Activated naive CD8-positive, alpha-beta T cell (primary cell): ENCODE measurements around the gene MYO7B.

ENCODE experiments used
- H3K27ac Mint-ChIP-seq: one replicate; pipeline ENCODE4 v1.8.0; 2021; ENCODE audit warnings: mixed read lengths
- H3K27me3 Mint-ChIP-seq: one replicate; pipeline ENCODE4 v1.8.0; 2021; ENCODE audit warnings: mixed read lengths
- H3K36me3 Mint-ChIP-seq: one replicate; pipeline ENCODE4 v1.8.0; 2021; ENCODE audit warnings: mixed read lengths
- H3K4me1 Mint-ChIP-seq: one replicate; pipeline ENCODE4 v1.8.0; 2021; ENCODE audit warnings: low read depth, mixed read lengths
- H3K4me3 Mint-ChIP-seq: one replicate; pipeline ENCODE4 v1.8.0; 2021; ENCODE audit warnings: mild to moderate bottlenecking, mixed read lengths
- H3K9me3 Mint-ChIP-seq: one replicate; pipeline ENCODE4 v1.8.0; 2021; ENCODE audit warnings: low read depth, mixed read lengths

MYO7B gene

GRCh38 chr2:127681288-127681804, 145.9 kb downstream of the MYO7B start:
- peaks cover 8% of the 10 kb centered on the region for H3K27me3 Mint-ChIP-seq
- no peaks in the 10 kb centered on the region for H3K36me3 Mint-ChIP-seq
- H3K9me3 Mint-ChIP-seq, result no peaks in the 10 kb centered on the region
- peaks cover 3% of the 10 kb centered on the region for H3K4me1 Mint-ChIP-seq
- no peak overlapping the region for H3K27ac Mint-ChIP-seq
- no peak overlapping the region for H3K4me3 Mint-ChIP-seq

DNA sequence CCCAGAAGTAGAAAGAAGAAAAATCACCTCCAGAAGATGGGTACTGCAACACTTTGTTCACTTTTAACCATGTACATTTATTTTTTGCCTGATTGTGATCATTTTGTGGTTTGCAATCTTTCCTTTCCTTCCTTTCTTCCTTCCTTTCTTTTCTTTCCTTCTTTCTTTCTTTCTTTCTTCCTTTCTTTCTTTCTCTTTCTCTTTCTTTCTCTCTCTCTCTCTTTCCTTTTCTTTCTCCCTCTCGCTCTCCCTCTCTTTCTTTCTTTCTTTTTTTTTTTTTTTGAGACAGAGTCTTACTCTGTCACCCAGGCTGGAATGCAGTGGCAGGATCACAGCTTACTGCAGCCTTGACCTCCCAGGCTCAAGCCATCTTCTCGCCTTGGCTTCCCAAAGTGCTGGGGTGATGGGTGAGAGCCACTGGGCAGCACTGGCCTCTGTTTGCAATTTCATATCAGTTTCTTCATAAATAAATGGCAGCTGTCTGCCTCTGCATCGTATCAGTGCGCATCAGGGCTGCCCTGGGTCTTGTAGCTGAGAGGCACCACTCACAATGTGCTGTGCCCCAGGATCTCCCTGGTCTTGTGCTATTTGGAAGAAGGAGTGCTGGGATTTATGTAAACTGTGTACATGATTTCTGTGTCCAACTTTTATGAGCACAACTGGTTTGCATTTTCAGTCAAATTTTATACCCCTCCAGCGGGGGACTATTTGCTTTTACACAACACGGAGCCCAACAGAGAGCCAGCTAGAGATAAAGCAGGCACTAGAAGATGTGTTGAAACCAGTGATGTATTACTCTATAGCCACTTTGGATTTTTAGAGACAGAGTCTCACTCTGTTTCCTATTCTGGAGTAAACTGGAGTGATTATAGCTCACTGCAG, 146.7 kb downstream of the MYO7B start:
- no peak overlapping the region for H3K4me3 Mint-ChIP-seq
- no peaks in the 10 kb centered on the region for H3K9me3 Mint-ChIP-seq
- H3K27me3 Mint-ChIP-seq, result peaks cover 5% of the 10 kb centered on the region
- peaks cover 2% of the 10 kb centered on the region for H3K4me1 Mint-ChIP-seq
- H3K27ac Mint-ChIP-seq, result no peak overlapping the region
- H3K36me3 Mint-ChIP-seq, result no peaks in the 10 kb centered on the region

DNA sequence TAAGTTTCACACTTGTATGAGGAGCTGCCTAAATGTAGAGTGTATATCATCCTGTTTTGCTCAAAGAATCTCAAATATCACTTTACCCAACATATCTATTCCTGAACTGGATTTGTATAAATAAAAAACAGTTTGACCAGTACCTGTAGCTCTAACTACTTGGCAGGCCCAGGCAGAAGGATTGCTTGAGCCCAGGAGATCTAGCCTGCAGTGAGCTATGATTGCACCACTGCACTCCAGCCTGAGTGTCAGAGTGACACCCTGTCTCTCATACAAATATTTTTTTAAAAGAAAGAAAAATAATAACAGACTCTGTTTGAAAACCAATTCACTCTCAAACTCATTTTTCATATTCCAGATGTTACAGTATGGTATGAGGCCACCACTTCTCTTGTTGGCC, 147.6 kb downstream of the MYO7B start:
- peaks cover 2% of the 10 kb centered on the region for H3K4me1 Mint-ChIP-seq
- H3K36me3 Mint-ChIP-seq, result peaks cover 2% of the 10 kb centered on the region
- H3K4me3 Mint-ChIP-seq, result no peak overlapping the region
- peaks cover 3% of the 10 kb centered on the region for H3K9me3 Mint-ChIP-seq
- H3K27me3 Mint-ChIP-seq, result peaks cover 5% of the 10 kb centered on the region
- H3K27ac Mint-ChIP-seq, result no peak overlapping the region

- Mint-ChIP-seq H3K36me3 (peaks cover 3% of the 10 kb centered on the region), H3K4me1 (peaks cover 2% of the 10 kb centered on the region), H3K9me3 (peaks cover 4% of the 10 kb centered on the region), H3K27ac (no peak overlapping the region), H3K4me3 (no peak overlapping the region), H3K27me3 (peaks cover 1% of the 10 kb centered on the region)
Measured at GRCh38 chr2:127683757-127684156, 148.3 kb downstream of the MYO7B start.

DNA sequence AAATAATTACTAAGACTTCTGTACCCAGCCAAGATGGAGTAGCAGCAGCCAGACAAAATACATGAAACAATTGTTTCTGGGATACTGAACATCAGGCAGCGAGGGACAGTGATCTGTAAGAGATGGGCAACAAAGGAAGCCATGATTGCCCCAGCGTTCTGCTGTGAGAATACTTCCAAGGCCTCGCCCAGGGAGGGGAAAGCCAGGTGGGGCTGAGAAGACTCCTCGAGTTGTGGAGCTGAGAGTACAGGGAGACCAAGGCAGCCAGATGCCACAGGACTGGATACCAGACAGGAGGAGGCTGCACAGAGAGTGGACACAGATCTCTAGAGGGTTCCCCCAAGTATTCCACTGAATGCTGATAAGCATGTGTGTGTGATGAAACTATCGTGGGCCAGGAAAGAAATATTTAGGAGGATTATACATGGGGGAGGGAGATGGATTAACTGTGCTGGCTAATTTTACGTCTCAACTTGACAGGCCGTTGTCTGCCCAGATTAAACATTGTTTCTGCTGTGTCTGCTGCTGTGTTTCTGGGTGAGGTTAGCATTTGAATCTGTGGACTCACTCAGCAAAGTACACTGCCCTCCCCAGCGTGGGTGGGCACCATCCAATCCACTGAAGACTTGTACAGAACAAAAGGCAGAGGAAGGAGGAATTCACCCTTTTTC, 150.1 kb downstream of the MYO7B start:
- Mint-ChIP-seq H3K27ac (no peak overlapping the region), H3K27me3 (peaks cover 1% of the 10 kb centered on the region), H3K4me1 (peaks cover 2% of the 10 kb centered on the region), H3K36me3 (peaks cover 3% of the 10 kb centered on the region), H3K9me3 (peaks cover 4% of the 10 kb centered on the region), H3K4me3 (no peak overlapping the region)
